NCI-H748 (cell line): ENCODE measurements around the gene SPINT2.

Source experiments
- DNase-seq: peaks from one replicate; lab custom pipeline; 2025; ENCODE audit not compliant: unreplicated experiment; lab: John Stamatoyannopoulos, UW

Gene SPINT2

GRCh38 chr19:38294090-38294489, 29.7 kb downstream of the SPINT2 start:
- no peak for DNase-seq

- no peak for DNase-seq
Measured at GRCh38 chr19:38298821-38299680, 34.7 kb downstream of the SPINT2 start.

GRCh38 chr19:38303517-38304351, 39.4 kb downstream of the SPINT2 start, which contains the start of gene C19orf33:
Gene C19orf33, plus strand, starts transcription at chr19:38304251. Its CDS starts 11 bp downstream, at chr19:38304262.
- DNase-seq: peak; percentile 20

- no peak for DNase-seq
Measured at GRCh38 chr19:38304352-38304865, 40.0 kb downstream of the SPINT2 start.

- peak; percentile 99 for DNase-seq
Measured at GRCh38 chr19:38304866-38305429, 40.6 kb downstream of the SPINT2 start.

- DNase-seq: no peak
Measured at GRCh38 chr19:38306236-38306635, 41.9 kb downstream of the SPINT2 start.

- DNase-seq: no peak
Measured at GRCh38 chr19:38307076-38307475, 42.7 kb downstream of the SPINT2 start.

GRCh38 chr19:38307597-38307996, 43.2 kb downstream of the SPINT2 start:
- DNase-seq: no peak

- no peak for DNase-seq
Measured at GRCh38 chr19:38308006-38308766, 43.8 kb downstream of the SPINT2 start.

- no peak for DNase-seq
Measured at GRCh38 chr19:38308926-38309614, 44.7 kb downstream of the SPINT2 start.

- no peak for DNase-seq
Measured at GRCh38 chr19:38309615-38310278, 45.4 kb downstream of the SPINT2 start.

GRCh38 chr19:38310279-38310670, 45.9 kb downstream of the SPINT2 start:
- no peak for DNase-seq

- no peak for DNase-seq
Measured at GRCh38 chr19:38310986-38311385, 46.6 kb downstream of the SPINT2 start.

- DNase-seq: peak; percentile 100
Measured at GRCh38 chr19:38315657-38316476, 51.5 kb downstream of the SPINT2 start, which contains the start of gene YIF1B. Gene YIF1B, minus strand, starts transcription at chr19:38315947. Its CDS starts 30 bp downstream, at chr19:38315917.

GRCh38 chr19:38316477-38317067, 52.2 kb downstream of the SPINT2 start:
- no peak for DNase-seq

GRCh38 chr19:38317104-38317612, 52.8 kb downstream of the SPINT2 start:
- no peak for DNase-seq

- DNase-seq: no peak
Measured at GRCh38 chr19:38318660-38319059, 54.3 kb downstream of the SPINT2 start.
